Glutamatergic neuron (in vitro differentiated cells): ENCODE measurements around the gene ASB1. TPM values are rescaled to one million over a fixed set of nuclear protein-coding genes. Genes with fewer than 3 reads are reported as not detected.

ENCODE experiments used
- DNase-seq: peaks from one replicate; pipeline ENCODE4 v3.0.0; 2022
- H3K27ac Mint-ChIP-seq: one replicate; pipeline ENCODE4 v1.8.0; 2020; ENCODE audit warnings: mild to moderate bottlenecking, mixed read lengths, inconsistent platforms; ENCODE audit not compliant: unreplicated experiment
- H3K27me3 Mint-ChIP-seq: one replicate; pipeline ENCODE4 v1.8.0; 2020; ENCODE audit warnings: mild to moderate bottlenecking, moderate library complexity, mixed read lengths, inconsistent platforms; ENCODE audit not compliant: unreplicated experiment
- H3K36me3 Mint-ChIP-seq: one replicate; pipeline ENCODE4 v1.8.0; 2020; ENCODE audit warnings: mild to moderate bottlenecking, mixed read lengths, inconsistent platforms; ENCODE audit not compliant: unreplicated experiment
- H3K4me1 Mint-ChIP-seq: one replicate; pipeline ENCODE4 v1.8.0; 2020; ENCODE audit warnings: mild to moderate bottlenecking, low read depth, mixed read lengths, inconsistent platforms; ENCODE audit not compliant: unreplicated experiment
- H3K4me3 Mint-ChIP-seq: one replicate; pipeline ENCODE4 v1.8.0; 2020; ENCODE audit warnings: mild to moderate bottlenecking, mixed read lengths, inconsistent platforms; ENCODE audit not compliant: unreplicated experiment
- H3K9me3 Mint-ChIP-seq: one replicate; pipeline ENCODE4 v1.8.0; 2020; ENCODE audit warnings: mild to moderate bottlenecking, moderate library complexity, mixed read lengths, inconsistent platforms; ENCODE audit not compliant: unreplicated experiment
- CTCF ChIP-seq: fragments of 200-600 bp; sonication (generic); IDR thresholded peaks from one replicate; pipeline ENCODE4 v1.5.0; 2021; ENCODE audit not compliant: partially characterized antibody, unreplicated experiment
- total RNA-seq: library from RNA; stranded (reverse); fragmentation: NEBNext Ultra II Directional; extraction: Animal tissue kit (Norgen Biotek cat#: 25700); gene quantifications from one replicate; pipeline ENCODE4 v1.2.1, GENCODE V29; 2021; ENCODE audit not compliant: unreplicated experiment

The ASB1 gene
- total RNA-seq, 1 donor from 2014 or later, result 36.1 TPM

- H3K9me3 Mint-ChIP-seq, result peaks cover 2% of the 10 kb centered on the region
- H3K4me1 Mint-ChIP-seq, result no peaks in the 10 kb centered on the region
- no peaks in the 10 kb centered on the region for H3K27me3 Mint-ChIP-seq
- no peak overlapping the region for H3K4me3 Mint-ChIP-seq
- no peak for TF ChIP-seq CTCF
- DNase-seq, result no peak
- peaks cover 31% of the 10 kb centered on the region for H3K36me3 Mint-ChIP-seq
- no peak overlapping the region for H3K27ac Mint-ChIP-seq
Observed at GRCh38 chr2:238475034-238475433, 48.3 kb downstream of the ASB1 start.

- TF ChIP-seq CTCF, result no peak
- peaks cover 27% of the 10 kb centered on the region for H3K36me3 Mint-ChIP-seq
- H3K9me3 Mint-ChIP-seq, result peaks cover 2% of the 10 kb centered on the region
- H3K27me3 Mint-ChIP-seq, result no peaks in the 10 kb centered on the region
- no peak overlapping the region for H3K27ac Mint-ChIP-seq
- H3K4me3 Mint-ChIP-seq, result no peak overlapping the region
- no peak for DNase-seq
- H3K4me1 Mint-ChIP-seq, result no peaks in the 10 kb centered on the region
Observed at GRCh38 chr2:238475566-238475965, 48.8 kb downstream of the ASB1 start.

GRCh38 chr2:238476258-238476657, 49.5 kb downstream of the ASB1 start:
- no peaks in the 10 kb centered on the region for H3K27me3 Mint-ChIP-seq
- no peak for TF ChIP-seq CTCF
- H3K4me3 Mint-ChIP-seq, result no peak overlapping the region
- peaks cover 27% of the 10 kb centered on the region for H3K36me3 Mint-ChIP-seq
- no peaks in the 10 kb centered on the region for H3K4me1 Mint-ChIP-seq
- no peak for DNase-seq
- no peak overlapping the region for H3K27ac Mint-ChIP-seq
- H3K9me3 Mint-ChIP-seq, result peaks cover 2% of the 10 kb centered on the region

GRCh38 chr2:238478216-238478615, 51.5 kb downstream of the ASB1 start:
- H3K27ac Mint-ChIP-seq, result no peak overlapping the region
- H3K4me3 Mint-ChIP-seq, result no peak overlapping the region
- no peaks in the 10 kb centered on the region for H3K27me3 Mint-ChIP-seq
- DNase-seq, result no peak
- TF ChIP-seq CTCF, result no peak
- H3K4me1 Mint-ChIP-seq, result no peaks in the 10 kb centered on the region
- H3K9me3 Mint-ChIP-seq, result peaks cover 2% of the 10 kb centered on the region
- H3K36me3 Mint-ChIP-seq, result peaks cover 17% of the 10 kb centered on the region

GRCh38 chr2:238479847-238480246, 53.1 kb downstream of the ASB1 start:
- H3K27me3 Mint-ChIP-seq, result no peaks in the 10 kb centered on the region
- no peak overlapping the region for H3K27ac Mint-ChIP-seq

More at GRCh38 chr2:238479847-238480246, 53.1 kb downstream of the ASB1 start:
- H3K36me3 Mint-ChIP-seq, result peaks cover 11% of the 10 kb centered on the region
- no peak for TF ChIP-seq CTCF
- H3K9me3 Mint-ChIP-seq, result peaks cover 2% of the 10 kb centered on the region
- no peak for DNase-seq
- no peak overlapping the region for H3K4me3 Mint-ChIP-seq
- no peaks in the 10 kb centered on the region for H3K4me1 Mint-ChIP-seq
